ENCODE measurements around the gene MTR.

MTR gene

DNA sequence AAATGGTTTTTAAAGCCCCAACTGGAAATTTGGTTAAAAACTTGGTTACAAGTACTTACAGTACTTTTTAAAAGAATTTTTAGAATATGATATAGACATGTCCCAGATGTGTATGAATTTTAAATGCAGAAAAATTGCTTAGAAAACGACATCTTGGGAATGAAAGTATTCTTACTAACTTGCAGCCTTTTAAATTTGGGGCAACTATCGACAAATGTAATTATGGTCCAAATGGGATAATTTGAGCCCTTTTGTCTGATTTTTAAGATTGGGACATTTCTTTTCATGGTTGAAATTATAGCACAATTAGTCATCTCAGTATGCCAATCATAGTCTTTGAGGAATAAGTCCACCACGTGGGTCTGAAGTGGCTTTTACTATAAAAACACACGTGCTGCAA, 43.2 kb upstream of the MTR start:
- H3K4me3 ChIP-seq = no peak overlapping the region
- TF ChIP-seq, protein P1, sequence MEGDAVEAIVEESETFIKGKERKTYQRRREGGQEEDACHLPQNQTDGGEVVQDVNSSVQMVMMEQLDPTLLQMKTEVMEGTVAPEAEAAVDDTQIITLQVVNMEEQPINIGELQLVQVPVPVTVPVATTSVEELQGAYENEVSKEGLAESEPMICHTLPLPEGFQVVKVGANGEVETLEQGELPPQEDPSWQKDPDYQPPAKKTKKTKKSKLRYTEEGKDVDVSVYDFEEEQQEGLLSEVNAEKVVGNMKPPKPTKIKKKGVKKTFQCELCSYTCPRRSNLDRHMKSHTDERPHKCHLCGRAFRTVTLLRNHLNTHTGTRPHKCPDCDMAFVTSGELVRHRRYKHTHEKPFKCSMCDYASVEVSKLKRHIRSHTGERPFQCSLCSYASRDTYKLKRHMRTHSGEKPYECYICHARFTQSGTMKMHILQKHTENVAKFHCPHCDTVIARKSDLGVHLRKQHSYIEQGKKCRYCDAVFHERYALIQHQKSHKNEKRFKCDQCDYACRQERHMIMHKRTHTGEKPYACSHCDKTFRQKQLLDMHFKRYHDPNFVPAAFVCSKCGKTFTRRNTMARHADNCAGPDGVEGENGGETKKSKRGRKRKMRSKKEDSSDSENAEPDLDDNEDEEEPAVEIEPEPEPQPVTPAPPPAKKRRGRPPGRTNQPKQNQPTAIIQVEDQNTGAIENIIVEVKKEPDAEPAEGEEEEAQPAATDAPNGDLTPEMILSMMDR (IDR thresholded peaks at IDR 0.05) = no peak

DNA sequence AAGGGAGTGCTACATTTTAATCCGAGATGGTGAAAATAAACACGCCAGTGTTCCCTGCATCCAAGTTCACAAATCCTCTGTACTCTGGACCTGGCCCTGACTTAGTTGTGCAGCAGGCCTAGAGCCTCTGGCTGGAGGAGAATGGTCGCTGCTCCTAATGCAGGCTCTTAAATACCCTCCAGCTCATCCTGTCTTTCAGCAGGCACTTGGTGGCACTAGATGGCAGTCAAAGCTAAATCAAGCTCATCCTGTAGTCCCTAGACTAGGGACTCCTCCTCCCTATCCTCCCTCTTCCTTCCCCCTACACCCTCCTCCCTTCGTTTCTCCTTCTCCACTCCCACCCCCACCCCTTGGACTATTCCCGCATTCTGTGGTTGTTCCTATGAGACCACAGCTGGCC, 41.6 kb upstream of the MTR start:
- no peak overlapping the region for H3K4me3 ChIP-seq
- H3K27ac ChIP-seq = no peak overlapping the region
- no peak for DNase-seq (ENCODE audit: low spot score)
- TF ChIP-seq, protein P1 (IDR thresholded peaks at IDR 0.05) = no peak

More for the DNA sequence above, 43.2 kb upstream of the MTR start:
- H3K27ac ChIP-seq = no peak overlapping the region
- DNase-seq (ENCODE audit: low spot score) = no peak

DNA sequence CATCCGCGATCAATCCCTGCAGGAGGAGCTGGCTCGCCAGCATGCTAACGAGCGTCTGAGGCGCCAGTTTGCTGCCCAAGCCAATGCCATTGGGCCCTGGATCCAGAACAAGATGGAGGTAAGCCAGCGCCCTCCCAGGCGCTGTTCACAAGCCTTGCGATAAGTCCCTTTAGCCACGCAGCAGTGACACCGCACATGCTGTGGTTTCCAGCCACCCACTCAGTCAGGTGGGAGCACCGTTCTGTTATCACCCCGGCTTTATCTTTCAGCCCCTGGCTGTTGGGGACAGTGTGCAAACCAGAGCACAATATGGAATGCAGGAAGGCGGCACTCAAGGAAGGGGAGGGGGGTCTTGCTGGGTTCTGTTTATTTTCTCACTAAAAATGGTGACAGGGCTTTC, 41.1 kb upstream of the MTR start:
- Histone ChIP-seq H3K27ac (no peak overlapping the region), H3K4me3 (no peak overlapping the region)
- DNase-seq (ENCODE audit: low spot score) = no peak
- TF ChIP-seq, protein P1 (IDR thresholded peaks at IDR 0.05) = no peak

DNA sequence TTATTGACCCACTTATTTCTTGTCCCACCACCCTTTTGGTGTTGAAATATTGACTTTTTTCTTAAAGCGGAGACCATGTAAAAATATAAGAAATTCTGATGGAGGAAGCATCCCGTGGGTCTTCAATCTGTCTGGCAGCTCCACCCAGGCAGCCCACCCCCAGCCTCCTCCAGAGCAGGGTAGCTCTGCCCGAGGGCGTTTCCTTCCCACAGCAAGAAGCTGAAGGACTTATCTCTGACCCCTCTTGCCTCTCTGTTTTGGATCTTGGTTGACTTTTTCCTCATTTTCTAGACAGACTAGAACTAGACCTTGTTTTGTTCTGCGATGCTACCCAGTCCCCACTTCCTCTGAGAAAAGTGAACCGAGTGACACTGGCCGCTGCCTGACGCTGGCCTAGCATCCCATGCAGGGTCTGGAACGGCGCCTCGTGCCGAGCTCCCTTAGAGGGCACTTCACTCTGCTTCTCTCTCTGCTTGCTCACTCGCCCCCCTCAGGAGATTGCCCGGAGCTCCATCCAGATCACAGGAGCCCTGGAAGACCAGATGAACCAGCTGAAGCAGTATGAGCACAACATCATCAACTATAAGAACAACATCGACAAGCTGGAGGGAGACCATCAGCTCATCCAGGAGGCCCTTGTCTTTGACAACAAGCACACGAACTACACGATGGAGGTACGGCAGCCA, 40.4 kb upstream of the MTR start:
- Histone ChIP-seq H3K4me3 (no peak overlapping the region), H3K27ac (no peak overlapping the region)
- TF ChIP-seq, protein P1 (IDR thresholded peaks at IDR 0.05) = no peak
- DNase-seq (ENCODE audit: low spot score) = no peak

DNA sequence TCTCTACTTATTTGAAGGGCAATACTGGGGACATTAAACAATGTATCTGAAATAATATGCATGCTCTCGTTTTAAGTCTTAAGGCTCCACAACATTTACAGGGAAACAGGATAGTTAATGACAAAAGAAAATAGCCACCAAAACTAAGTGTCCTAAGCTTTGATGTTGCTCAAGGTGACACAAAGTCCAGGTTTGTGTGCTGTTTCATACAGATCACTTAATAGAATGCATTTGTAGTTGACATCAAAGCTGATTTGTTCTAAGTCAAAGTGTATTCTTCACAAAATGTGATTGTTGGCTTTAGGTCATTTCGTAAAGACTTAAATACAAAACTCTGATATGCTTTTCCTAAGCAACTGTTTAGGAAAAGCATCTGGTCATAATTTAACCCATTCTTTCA, 37.5 kb upstream of the MTR start:
- TF ChIP-seq, protein P1 (IDR thresholded peaks at IDR 0.05) = no peak
- Histone ChIP-seq H3K27ac (no peak overlapping the region), H3K4me3 (no peak overlapping the region)
- no peak for DNase-seq (ENCODE audit: low spot score)

DNA sequence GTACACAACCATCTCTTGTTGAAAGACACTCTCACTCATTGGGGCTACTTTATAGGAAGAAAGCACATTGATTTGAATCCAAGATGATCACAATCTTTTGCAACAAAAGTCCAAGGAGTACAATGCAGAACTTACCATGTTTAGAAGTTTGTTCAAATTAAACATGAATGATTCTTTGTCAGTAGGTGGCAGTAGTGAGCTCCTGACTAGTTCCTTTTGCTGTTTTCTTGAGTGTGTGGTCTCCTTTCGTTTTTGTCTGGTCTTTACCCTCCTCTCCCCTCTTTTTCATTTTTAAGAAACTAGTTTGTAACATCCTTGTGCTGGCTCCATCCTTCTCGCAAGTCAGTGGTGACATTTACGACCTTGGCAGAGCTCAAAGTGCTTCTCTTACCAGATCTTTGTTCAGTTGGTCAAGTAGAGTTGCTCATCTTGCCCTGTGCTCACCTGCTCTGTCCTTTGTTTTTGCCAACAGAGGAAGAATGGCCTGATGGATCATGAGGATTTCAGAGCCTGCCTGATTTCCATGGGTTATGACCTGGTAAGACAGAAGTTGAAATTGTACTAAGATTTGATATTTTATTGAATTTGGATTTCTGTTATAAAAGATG, 35.7 kb upstream of the MTR start:
- no peak overlapping the region for H3K4me3 ChIP-seq
- TF ChIP-seq, protein P1 (IDR thresholded peaks at IDR 0.05) = peak; percentile 76
- no peak for DNase-seq (ENCODE audit: low spot score)
- H3K27ac ChIP-seq = no peak overlapping the region

DNA sequence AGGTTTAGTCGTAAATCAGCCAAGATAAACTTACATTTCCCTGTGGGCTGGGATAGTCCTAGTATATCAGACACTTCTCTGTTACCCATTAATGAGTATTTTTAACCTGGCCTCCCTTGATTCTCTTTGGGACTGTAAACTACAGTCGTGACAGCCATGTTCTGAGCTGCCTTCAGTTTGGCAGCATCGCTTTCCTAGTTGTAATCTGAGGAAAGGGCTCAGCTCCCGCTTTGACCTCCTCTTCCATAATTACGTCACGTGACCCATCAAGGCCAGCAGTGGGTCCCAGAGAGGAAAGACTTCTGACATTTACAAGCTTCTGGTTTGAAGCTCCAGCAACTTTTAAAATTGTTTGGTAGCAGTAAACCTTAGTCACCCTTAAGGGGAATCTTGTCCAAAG, 34.6 kb upstream of the MTR start:
- Histone ChIP-seq H3K4me3 (no peak overlapping the region), H3K27ac (no peak overlapping the region)
- TF ChIP-seq, protein P1 (IDR thresholded peaks at IDR 0.05) = no peak
- no peak for DNase-seq (ENCODE audit: low spot score)
